SK-N-DZ (cell line): ENCODE measurements around the gene CLINT1. TPM values are rescaled to one million over a fixed set of nuclear protein-coding genes. Genes with fewer than 3 reads are reported as not detected.
"Not testable (repeated sequence)": the region's sequence is repeated elsewhere in the genome, so short reads cannot be mapped to it uniquely, and the experiment has no call there.

Experiments used
- DNase-seq: peaks from one replicate; pipeline ENCODE4 v3.0.0-alpha.2; 2015; ENCODE audit warnings: low spot score
- polyA plus RNA-seq, 2 experiments: library from polyadenylated mRNA; depleted of rRNA; stranded (reverse); fragments of >200 nt; gene quantifications; 2 replicates each; pipeline ENCODE4 v1.2.3, GENCODE V29; 2014

Gene CLINT1
- polyA plus RNA-seq (2014; cell fraction: cytosol; rRNA removed): 89.6 and 96.3 TPM in 2 replicates
- polyA plus RNA-seq (2014; cell fraction: nucleus; rRNA removed): 159 and 276 TPM in 2 replicates

DNA sequence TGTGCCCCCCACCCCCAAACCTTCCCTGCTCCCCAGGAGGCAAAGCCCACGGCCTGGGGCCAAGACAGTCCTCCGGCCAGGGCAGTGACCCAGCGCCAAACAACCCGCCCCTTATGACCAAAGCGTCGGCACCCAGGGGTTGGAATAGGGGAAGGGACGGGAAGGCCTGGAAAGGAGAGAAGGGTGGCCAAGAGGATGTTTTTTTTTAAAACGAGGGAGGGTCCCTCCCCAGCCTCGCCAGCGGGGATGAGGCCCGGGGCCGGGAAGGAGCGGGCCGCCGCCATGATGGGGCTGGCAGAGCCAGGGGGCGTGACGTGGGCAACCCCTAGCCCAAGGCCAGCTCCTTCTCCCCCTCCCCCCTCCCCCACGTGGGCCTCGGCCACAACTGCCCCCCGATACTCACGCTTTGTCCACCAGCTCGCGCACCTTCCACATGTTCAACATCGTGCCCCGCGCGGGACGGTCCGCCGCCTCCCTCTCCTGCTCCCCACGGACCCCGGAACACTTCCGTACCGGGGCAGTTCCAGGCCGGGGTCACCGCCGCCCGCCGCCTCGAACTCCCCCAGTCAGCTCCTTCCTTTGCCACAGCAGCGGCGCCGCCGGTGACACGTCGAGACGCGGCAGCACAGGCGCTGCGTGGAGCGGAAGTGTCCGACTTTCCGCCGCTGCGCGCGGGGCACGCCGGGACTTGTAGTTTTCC is at the start of gene CLINT1:
Gene CLINT1, minus strand, starts transcription at position 619 of the 700 bp plus-strand sequence. Its CDS starts 175 bp downstream, at position 444.
- peak; percentile 88 for DNase-seq

DNA sequence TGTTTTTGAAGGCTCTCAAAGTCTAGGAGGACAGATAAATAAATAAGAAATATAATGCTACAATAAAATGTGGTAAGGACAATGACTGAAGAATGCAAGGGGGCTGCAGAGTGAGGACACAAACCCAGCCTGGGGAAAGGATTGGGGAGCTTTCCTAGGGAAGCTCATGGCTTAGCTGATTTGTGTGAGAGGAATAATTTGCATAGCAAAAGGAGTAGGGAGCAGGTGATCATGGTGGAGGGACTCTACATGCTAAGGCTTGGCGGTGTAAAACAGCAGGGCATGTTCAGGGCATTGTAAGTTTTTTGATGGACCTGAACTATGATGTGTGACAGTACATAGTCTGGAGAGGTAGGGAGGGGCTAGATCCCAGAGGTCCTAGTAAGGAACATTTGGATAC is 49.5 kb upstream of the CLINT1 start:
- no peak for DNase-seq

DNA sequence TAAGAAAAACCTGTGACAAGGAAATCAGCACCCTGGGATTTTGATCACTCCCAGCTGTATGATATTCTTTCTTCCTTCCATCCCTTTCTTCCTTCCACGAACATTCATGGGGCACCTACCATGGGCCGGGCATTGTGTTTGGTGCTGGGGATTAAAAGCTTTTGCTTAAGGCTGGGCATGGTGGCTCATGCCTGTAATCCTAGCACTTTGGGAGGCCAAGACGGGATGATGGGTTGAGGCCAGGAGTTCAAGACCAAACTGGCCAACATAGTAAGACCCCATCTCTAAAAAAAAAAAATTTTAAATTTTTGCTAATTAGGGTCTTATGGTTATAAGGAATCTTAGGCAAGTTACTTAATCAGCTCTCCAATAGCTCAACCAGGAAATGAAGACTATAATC is 48.5 kb upstream of the CLINT1 start:
- no peak for DNase-seq

- DNase-seq: no peak
Measured at GRCh38 chr5:157903117-157903450, 44.1 kb upstream of the CLINT1 start.

DNA sequence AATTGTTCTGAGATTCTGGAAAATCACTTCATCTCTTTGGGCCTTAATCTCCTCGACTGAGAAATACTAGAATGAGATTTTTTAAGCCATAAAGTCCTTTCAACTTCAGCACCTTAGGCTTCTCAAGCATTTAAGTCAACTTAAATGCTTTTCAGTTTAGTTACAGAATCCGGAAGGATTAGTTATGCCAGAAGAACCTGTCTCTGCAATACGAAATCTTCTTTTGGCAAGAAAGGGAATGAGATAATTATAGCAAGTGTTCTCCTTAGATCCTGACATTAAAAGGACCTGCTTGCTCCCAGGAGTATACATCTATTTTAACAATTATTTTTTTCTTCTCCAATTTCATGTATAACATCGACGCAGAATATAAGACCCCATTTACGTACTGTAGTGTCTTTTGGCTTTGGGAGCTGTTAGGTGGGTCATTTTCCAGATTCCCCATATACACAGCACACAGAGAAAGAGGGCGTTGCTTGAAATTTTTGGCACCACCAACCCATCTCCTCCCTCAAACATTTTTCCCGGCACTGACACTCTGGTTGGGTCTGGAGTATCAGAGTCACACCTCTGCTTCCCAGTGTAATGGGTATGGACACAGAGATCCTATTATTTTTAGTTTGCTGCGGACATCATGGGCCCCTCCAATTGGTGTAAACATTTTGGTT is 43.6 kb upstream of the CLINT1 start:
- DNase-seq: no peak

GRCh38 chr5:157900644-157901043 is 41.7 kb upstream of the CLINT1 start:
- DNase-seq: no peak

DNA sequence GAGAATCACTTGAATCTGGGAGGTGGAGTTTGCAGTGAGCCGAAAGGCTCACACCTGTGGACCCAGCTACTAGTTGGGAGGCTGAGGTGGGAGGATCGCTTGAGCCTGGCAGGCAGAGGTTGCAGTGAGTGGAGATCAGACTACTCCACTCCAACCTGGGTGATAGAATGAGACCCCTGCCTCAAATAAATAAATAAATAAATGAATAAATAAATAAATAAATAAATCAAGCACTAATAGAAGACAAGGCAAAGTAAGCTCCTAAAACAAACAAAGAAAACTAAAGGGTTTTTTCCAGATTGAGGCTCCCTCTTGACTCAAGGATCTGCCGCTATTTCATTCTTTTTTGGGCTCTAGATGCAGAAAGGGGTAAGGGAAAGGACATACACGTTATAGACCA is 34.7 kb upstream of the CLINT1 start:
- DNase-seq: no peak

- no peak for DNase-seq
Measured at GRCh38 chr5:157892974-157893373, 34.0 kb upstream of the CLINT1 start.

GRCh38 chr5:157890836-157891597 is 32.1 kb upstream of the CLINT1 start:
- no peak for DNase-seq

DNA sequence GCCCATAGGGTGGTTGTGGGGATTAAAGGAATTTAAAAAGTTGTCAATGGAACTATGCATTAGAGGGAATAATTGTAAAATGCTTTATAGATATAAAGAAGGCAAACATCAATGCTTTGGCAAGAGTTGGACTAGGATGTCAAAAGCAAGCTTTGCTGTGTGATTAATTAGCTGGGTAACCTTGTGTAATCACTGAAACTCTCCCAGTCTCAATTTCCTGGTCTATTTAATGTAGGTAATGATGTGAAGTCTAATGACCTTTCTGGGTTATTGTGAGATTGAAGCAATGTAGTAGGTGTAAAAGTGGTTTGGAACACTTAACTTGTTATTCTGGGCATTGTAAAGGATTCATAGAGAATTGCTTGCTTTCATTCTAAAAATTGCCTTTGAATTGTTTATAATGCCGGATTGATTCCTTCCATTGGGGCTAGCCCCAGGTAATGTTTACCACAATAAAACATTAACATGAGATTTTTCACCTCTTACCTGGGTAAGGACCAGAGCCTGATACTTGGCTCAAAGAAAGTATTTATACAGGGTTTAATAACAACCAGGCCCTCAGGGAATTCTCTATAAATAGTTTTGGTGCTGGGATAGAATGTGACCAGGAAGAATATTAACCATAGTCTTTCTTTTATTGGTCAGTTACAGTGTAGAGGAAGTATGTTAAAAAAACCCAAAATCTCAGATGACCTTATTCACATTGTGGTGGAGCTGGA is 30.0 kb upstream of the CLINT1 start:
- no peak for DNase-seq

- DNase-seq: no peak
Measured at GRCh38 chr5:157886796-157887380, 27.9 kb upstream of the CLINT1 start.

DNA sequence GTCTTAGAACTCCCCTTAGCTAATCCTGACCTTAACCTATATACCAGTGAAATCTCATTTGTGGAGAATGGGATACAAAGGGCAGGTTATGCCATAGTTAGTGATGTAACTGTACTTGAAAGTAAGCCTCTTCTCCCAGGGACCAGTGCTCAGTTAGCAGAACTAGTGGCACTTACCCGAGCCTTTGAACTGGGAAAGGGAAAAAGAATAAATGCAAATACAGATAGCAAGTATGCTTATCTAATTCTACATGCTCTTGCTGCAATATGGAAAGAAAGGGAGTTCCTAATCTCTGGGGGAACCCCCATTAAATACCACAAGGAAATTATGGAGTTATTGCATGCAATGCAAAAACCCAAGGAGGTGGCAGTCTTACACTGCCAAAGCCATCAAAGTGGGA is 26.1 kb upstream of the CLINT1 start:
- not testable (repeated sequence) for DNase-seq

DNA sequence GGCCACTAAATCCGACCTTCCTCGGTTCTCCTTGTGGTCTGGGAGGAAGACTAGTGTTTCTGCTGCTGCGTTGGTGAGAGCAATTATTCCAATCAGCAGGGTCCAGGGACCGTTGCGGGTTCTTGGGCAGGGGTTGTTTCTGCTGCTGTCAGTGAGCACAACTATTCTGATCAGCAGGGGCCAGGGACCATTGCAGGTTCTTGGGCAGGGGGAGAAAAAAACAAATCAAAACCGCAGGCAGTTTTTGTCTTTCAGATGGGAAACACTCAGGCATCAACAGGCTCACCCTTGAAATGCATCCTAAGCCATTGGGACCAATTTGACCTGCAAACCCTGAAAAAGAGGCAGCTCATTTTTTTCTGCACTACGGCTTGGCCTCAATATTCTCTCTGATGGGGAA is 22.6 kb upstream of the CLINT1 start:
- DNase-seq: not testable (repeated sequence)

- DNase-seq: no peak
Measured at GRCh38 chr5:157877821-157878220, 18.9 kb upstream of the CLINT1 start.

DNA sequence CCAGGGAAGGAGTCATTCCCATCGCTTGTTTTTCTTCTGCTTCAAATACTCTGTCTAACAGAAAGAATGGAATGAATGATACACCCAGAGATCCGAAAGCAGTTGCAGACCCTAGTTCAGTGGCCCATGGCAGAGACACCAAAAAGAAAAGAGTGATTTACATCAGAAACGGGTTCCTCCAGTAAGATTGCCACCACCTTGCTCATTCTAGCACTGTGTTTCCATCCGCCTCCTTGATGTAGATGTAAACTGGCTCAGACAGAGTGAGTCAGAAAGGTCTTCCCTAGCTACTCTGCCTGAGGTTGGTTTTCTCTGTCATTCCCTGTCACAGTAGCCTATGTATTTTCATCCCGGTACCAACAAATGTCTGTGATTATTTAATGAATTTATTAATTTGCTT is 15.9 kb upstream of the CLINT1 start:
- no peak for DNase-seq

- DNase-seq: no peak
Measured at GRCh38 chr5:157870837-157871834, 12.2 kb upstream of the CLINT1 start.

DNA sequence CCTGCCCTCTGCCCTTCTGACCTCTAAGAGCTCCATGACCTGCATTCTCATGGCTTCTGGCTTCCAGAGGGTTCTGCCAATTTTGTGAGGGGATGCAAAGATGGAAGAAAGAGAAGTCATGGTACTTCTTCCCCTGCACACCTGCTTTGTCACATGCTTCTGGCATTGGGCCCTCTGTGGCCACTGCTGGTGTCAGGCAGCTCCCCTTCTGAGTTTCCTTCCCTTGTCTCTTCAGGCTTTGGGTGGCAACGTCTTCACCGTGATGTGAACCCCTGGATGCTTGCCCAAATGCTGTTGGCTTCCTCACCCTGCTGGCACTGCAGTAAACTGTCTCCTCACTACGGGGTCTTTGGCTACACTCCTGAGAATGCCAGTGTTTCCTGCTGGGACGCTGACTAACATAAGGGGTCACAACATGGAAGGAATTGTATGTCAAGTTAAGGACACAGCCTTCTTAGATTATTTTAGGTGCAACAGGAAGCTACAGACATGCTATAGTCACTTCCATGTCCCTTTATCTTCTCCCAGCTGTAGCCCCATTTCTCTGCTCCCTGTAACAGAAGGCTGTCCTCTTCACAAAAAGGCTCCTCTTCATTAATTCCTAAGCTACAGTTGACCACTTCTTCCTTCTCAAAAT is 8.9 kb upstream of the CLINT1 start:
- no peak for DNase-seq

DNA sequence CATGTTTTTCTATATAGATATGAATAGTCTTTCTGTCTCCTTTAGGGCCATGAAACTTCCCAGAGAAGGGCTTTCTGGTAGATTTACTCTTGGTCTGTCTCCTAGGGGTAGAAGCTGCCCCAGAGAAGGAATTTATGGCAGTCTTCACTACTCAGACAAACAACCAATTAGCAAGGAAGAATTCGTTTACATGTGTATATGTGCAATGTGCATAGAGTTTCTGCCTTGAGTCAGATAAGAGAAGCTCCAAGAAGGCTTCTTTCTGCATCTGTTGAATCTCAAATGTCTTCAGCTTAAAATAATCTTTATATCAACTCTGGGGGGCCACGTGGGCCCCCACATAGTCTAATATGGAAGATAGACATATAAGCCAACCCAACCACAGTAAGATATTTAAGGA is 7.6 kb upstream of the CLINT1 start:
- no peak for DNase-seq

GRCh38 chr5:157865781-157866180 is 6.8 kb upstream of the CLINT1 start:
- DNase-seq: no peak

GRCh38 chr5:157864067-157864466 is 5.1 kb upstream of the CLINT1 start:
- no peak for DNase-seq
